H7 (cell line): ENCODE data around the gene TULP4. TPM values are rescaled to one million over a fixed set of nuclear protein-coding genes. Genes with fewer than 3 reads are reported as not detected.
"Not testable (repeated sequence)": the region's sequence is repeated elsewhere in the genome, so short reads cannot be mapped to it uniquely, and the experiment has no call there.

Experiments used
- DNase-seq: peaks from one replicate; pipeline ENCODE4 v3.0.0; 2012
- H3K27me3 ChIP-seq: 2 replicates; pipeline ENCODE4 v1.6.0; 2011; ENCODE audit warnings: mild to moderate bottlenecking, low read length; ENCODE audit not compliant: control insufficient read depth, insufficient read depth
- H3K36me3 ChIP-seq: replicated peaks from 2 replicates; pipeline ENCODE4 v1.5.1; 2011; ENCODE audit warnings: low read length; ENCODE audit not compliant: control insufficient read depth, insufficient read depth
- H3K4me3 ChIP-seq: 2 replicates; pipeline ENCODE4 v1.5.1; 2011; ENCODE audit warnings: low read depth, mild to moderate bottlenecking, control low read depth, low read length, moderate library complexity; ENCODE audit not compliant: insufficient read depth
- total RNA-seq: library from RNA; depleted of rRNA; stranded (reverse); fragments of >200 nt; shearing (Covaris generic); gene quantifications from 2 replicates; pipeline ENCODE4 v1.2.3, GENCODE V29; 2014

Gene TULP4
- total RNA-seq, 1 experiment from 2014 or later: 31.4 TPM

DNA sequence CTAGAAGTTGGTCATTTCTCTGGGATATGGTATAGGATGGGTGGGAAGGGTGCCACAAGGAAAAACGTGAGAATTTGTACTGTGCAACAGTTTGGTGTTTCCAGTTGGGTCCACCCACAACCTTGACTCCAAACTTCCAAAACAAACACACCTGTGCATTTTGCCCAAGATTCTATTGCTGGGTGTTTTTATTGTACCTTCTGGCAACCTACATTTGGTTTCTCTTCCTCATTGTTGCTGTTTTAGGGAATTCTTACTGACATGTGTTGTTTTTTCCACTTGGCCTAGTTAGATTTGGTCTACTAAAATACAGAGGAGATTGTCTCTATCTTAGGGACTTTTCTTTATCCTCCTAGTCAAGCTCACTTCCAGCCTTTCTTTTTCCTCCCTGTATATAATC lies 16.7 kb downstream of the TULP4 start:
- Histone ChIP-seq H3K27me3 (no peaks in the 10 kb centered on the region), H3K4me3 (no peak overlapping the region), H3K36me3 (no peaks in the 10 kb centered on the region)
- DNase-seq: no peak

DNA sequence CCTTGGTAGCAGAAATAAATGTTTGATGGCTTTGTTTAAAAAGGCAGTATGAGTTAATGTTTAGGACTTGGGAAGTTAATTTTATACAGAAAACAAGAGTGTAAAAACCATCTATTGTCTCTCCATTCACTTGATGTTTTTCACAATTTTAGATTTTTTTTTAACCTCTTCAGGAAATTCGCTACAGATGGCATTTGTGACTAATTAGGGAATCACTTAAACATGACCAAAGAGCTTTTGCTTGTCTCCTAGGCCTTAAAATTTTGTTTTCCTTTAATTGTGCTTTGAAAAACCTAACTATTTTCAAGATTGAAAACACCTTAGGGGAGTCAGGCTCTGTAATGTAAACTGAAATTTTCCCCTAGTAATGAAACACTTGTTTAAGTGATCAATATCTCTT lies 17.3 kb downstream of the TULP4 start:
- H3K36me3 ChIP-seq: no peaks in the 10 kb centered on the region
- no peaks in the 10 kb centered on the region for H3K27me3 ChIP-seq
- no peak overlapping the region for H3K4me3 ChIP-seq
- DNase-seq: no peak

DNA sequence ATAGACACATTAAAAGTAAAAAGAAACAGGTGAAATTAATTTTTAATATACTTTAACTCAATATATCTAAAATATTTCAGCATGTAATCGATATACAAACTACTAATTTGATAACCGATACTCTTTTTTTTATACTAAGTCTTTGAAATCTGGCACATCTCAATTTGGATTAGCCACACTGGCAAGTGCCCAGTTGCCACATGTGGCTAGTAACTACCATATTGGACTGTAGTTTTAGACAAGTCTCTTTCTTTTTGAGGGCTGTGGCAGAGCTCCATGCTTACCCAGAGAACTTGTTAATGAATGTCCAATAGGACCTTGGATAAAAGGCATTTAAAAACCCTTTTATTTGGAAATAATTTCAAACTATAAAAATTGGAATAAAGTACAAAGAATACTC lies 17.8 kb downstream of the TULP4 start:
- no peak for DNase-seq
- no peaks in the 10 kb centered on the region for H3K36me3 ChIP-seq
- no peak overlapping the region for H3K4me3 ChIP-seq
- H3K27me3 ChIP-seq: no peaks in the 10 kb centered on the region

DNA sequence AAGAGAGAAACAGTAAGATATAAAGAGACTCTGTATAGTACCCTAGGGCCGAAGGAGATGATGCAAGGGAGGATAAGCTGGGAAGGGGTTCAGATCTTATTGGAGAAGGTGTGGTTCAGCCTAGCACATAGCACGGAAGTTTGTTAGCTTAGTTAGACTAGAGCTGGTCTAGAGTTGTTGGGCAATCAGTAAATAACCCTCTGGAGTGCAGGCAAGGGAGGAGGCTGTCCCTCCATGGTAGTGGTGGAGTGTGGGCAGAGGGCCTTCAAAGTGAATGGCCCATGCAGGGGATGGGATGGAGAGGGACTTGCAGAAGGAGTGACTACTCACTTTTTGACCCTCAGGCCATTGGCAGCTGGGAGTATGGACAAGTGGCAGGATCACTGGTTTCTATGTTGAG lies 20.0 kb downstream of the TULP4 start:
- no peaks in the 10 kb centered on the region for H3K36me3 ChIP-seq
- no peak overlapping the region for H3K4me3 ChIP-seq
- no peak for DNase-seq
- H3K27me3 ChIP-seq: no peaks in the 10 kb centered on the region

DNA sequence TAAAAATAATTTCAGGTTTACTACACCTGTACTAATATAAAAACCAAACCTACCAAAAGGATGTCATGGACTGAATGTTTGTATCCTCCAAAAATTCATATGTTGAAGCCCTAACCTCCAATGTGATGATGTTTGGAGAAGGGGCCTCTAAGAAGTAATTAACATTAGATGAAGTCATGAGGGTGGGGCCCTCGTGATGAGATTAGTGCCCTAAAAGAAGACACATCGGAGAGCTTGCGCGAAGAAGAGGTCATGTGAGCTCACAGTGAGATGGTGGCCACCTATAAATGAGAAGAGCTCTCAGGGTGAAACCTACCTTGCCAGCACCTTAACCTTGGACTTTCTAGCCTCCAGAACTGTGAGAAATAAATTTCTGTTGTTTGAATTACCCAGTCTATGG lies 20.8 kb downstream of the TULP4 start:
- H3K36me3 ChIP-seq: no peaks in the 10 kb centered on the region
- no peak overlapping the region for H3K4me3 ChIP-seq
- H3K27me3 ChIP-seq: no peaks in the 10 kb centered on the region
- DNase-seq: no peak

DNA sequence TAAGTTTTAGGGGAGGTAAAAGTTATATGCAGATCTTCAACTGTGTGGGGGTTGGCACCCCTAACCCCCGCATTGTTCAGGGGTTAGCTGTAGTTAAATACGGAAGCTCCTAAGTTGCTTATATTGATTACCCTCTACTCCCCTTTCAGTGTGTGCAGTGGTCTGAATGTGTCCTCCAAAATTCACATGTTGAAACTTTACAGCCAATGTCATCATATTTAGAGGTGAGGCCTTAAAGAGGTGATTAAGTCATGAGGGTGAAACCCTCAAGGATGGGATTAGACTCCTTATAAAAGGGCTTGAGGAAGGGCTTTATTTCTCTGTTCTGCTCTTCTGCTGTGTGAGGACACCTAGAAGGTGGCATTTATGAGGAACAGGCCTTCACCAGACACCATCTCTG lies 22.3 kb downstream of the TULP4 start:
- DNase-seq: no peak
- Histone ChIP-seq H3K4me3 (no peak overlapping the region), H3K36me3 (no peaks in the 10 kb centered on the region), H3K27me3 (no peaks in the 10 kb centered on the region)

DNA sequence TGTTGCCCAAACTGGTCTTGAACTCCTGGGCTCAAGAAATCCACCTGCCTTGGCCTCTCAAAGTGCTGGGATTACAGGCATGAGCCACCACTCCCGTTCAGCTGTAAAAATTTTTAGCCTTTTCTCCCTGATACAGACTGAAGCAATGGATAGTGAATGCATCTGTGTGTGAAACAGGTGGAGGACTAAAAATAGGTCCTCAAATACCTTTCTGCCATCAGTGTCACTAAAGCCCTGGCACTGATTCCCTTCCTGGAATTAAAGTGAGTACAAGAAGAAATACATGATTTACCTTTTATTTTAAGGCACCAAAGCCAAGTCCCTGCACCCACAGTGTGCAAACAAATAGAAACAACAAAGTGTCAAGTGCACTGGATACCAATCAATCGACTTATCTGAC lies 25.1 kb downstream of the TULP4 start:
- no peak for DNase-seq
- Histone ChIP-seq H3K36me3 (no peaks in the 10 kb centered on the region), H3K27me3 (no peaks in the 10 kb centered on the region), H3K4me3 (no peak overlapping the region)

DNA sequence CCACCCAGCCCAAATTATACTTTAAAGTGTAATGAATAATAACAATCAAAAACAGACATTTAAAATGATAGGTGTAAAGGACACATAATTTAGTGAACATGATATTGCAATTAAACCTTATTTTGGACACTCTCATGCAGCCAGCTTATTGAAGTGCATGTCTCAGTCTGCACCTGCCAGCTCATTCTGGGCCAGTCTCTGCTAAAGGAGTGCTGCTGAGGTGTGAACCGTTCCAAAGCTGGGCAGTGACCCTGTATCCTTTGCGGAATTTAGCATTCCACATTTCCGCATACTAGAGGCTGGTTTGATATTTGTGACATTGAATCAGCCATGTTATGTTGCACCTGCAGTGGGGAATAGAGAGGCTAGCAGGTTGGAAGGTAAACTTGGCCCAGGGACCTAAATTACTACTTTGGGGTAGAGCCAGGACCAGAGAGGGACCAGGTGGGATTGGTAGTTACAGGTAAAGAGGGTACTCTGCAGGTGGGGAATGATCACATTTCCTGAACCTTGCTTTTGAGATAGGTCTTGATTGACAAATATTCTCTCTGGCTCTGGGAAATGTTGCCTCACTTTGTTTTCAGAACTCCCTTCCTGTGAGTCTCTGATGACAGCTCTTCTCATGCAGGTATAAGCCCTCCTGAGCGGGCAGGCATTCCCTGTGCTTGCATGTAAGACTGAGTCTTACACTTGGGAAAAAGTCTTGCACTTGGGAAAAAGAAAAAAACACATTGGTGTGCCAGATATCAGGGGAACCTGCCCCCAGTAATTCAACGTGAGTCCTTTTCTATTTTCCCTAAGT lies 26.2 kb downstream of the TULP4 start:
- no peak for DNase-seq
- H3K36me3 ChIP-seq: no peaks in the 10 kb centered on the region

DNA sequence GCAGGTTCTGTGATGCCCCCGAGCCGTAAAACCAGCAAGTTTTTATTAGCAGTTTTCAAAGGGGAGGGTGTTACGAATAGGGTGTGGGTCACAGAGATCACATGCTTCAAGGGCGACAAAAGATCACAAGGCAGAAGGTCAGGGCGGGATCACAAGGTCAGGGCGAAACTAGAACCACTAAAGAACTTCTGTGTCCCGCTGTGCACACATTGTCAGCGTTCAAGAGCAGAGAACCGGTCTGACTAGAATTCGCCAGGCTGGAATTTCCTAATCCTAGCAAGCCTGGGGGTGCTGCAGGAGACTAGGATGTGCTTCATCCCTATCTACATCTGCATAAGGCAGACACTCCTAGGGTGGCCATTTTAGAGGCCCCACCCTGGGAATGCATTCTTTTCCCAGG lies 26.9 kb downstream of the TULP4 start:
- DNase-seq, H3K4me3 ChIP-seq: not testable (repeated sequence)

More for the DNA sequence above, 26.2 kb downstream of the TULP4 start:
- Histone ChIP-seq H3K27me3 (no peaks in the 10 kb centered on the region), H3K4me3 (no peak overlapping the region)

DNA sequence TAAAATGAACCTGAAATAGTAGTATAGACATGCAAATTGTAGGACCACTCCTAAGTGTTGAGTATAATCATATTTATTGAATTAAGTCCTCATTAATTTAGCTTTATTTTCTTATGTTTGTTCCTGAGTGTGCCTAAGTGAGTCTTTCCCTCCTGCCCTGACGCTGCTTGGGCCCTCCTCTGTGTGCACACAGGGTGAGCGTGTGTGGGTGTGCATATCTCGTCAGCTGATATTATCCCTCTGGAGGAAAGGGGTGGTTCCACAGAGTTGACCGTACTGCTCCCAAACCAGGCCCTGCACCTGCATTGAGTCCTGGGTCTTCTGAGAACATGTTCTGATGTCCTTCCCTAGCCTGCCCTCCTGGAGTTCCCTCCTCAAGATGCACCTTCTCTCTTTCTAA lies 28.0 kb downstream of the TULP4 start:
- no peaks in the 10 kb centered on the region for H3K36me3 ChIP-seq

More for the DNA sequence above, 26.9 kb downstream of the TULP4 start:
- not testable (repeated sequence) for H3K36me3 ChIP-seq, H3K27me3 ChIP-seq

DNA sequence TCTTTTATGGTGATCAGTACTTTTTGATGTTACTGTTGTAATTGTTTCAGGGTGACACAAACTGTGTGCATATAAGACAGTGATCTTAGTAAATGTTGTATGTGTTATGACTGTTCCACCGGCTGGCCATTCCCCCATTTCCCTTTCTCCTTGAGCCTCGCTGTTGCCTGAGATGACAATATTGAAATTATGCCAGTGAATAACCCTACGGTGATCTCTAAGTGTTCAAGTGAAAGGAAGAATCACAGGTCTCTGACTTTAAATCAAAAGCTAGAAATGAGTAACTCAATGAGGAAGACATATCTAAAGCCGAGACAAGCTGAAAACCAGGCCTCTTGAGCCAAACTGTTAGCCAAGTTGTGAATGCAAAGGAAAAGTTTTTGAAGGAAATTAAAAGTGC lies 32.3 kb downstream of the TULP4 start:
- H3K4me3 ChIP-seq: no peak overlapping the region
- no peak for DNase-seq
- H3K27me3 ChIP-seq: no peaks in the 10 kb centered on the region
- no peaks in the 10 kb centered on the region; the same call in 1 of the 2 replicates for H3K36me3 ChIP-seq

More for the DNA sequence above, 28.0 kb downstream of the TULP4 start:
- Histone ChIP-seq H3K4me3 (no peak overlapping the region), H3K27me3 (no peaks in the 10 kb centered on the region)
- no peak for DNase-seq

DNA sequence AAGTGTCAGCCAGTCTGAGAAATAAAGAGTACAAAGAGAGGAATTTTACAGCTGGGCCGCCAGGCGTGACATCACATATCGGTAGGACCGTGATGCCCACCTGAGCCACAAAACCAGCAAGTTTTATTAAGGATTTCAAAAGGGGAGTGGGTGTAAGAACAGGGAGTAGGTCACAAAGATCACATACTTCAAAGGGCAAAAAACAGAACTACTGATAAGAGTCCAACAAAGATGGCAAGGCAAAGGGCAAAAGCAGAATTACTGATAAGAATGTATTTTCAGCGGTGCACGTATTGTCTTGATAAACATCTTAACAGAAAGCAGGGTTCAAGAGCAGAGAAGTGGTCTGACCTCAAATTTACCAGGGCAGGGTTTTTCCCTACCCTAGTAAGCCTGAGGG lies 33.2 kb downstream of the TULP4 start:
- DNase-seq, H3K36me3 ChIP-seq, H3K27me3 ChIP-seq, H3K4me3 ChIP-seq: not testable (repeated sequence)

DNA sequence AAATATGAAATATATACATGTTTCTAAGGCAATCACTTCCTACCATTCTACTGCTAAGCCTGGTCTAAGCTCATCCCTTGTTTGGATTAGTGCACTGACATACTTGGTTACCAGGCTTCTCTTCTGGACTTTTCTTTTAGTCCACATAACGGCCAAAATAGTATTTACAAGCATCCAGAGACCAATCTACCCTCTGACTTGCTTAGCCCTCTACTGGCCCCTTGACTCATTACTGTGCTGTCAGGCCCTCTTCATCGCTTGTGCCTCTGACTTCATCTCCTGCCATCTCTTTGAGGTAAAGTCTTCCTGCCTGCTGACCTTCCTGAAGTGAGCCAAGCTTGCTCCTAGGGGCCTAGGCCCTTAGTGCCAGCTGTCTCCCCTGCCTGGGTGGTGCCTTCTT lies 35.1 kb downstream of the TULP4 start:
- Histone ChIP-seq H3K4me3 (no peak overlapping the region), H3K36me3 (no peaks in the 10 kb centered on the region; the same call in 1 of the 2 replicates), H3K27me3 (no peaks in the 10 kb centered on the region)
- no peak for DNase-seq

DNA sequence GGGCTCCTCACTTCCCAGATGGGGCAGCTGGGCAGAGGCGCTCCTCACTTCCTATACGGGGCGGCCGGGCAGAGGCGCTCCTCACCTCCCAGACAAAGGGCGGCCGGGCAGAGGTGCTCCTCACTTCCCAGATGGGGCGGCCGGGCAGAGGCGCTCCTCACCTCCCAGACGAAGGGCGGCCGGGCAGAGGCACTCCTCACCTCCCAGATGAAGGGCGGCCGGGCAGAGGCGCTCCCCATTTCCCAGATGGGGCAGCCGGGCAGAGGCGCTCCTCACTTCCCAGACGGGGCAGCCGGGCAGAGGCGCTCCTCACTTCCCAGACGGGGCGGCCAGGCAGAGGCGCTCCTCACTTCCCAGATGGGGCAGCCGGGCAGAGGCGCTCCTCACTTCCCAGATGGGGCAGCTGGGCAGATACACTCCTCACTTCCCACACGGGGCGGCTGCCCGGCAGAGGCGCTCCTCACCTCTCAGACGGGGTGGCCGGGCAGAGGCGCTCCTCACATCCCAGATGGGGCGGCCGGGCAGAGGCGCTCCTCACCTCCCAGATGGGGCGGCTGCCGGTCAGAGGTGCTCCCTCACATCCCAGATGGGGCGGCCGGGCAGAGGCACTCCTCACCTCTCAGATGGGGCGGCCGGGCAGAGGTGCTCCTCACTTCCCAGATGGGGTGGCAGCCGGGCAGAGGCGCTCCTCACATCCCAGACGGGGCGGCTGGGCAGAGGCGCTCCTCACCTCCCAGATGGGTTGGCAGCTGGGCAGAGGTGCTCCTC lies 36.7 kb downstream of the TULP4 start:
- H3K36me3 ChIP-seq, DNase-seq, H3K27me3 ChIP-seq, H3K4me3 ChIP-seq: not testable (repeated sequence)
